ENCODE measurements around the gene AAK1.

- TF ChIP-seq YY1 (IDR thresholded peaks at IDR 0.05; ENCODE audit: insufficient read depth, insufficient read length) (no peak), ZNF274 (IDR thresholded peaks at IDR 0.05; ENCODE audit: low read depth, low read length) (no peak)
These were observed 221.3 kb downstream of the AAK1 start for GRCh38 chr2:69422198-69422597.

Measured in NT2/D1 (cell line).